Progenitor cell of endocrine pancreas (in vitro differentiated cells): ENCODE measurements around the gene ZNF490. TPM values are rescaled to one million over a fixed set of nuclear protein-coding genes. Genes with fewer than 3 reads are reported as not detected.
"Not testable (repeated sequence)": the region's sequence is repeated elsewhere in the genome, so short reads cannot be mapped to it uniquely, and the experiment has no call there.

Experiments
- DNase-seq: peaks from one replicate; pipeline ENCODE4 v3.0.0; 2021; ENCODE audit warnings: low spot score; ENCODE audit not compliant: unreplicated experiment
- H3K27ac Mint-ChIP-seq: 2 replicates; pipeline ENCODE4 v1.8.0; 2021; ENCODE audit warnings: mild to moderate bottlenecking, moderate library complexity, mixed read lengths
- H3K27me3 Mint-ChIP-seq: 2 replicates; pipeline ENCODE4 v1.8.0; 2021; ENCODE audit warnings: mixed read lengths
- H3K36me3 Mint-ChIP-seq: 2 replicates; pipeline ENCODE4 v1.8.0; 2022; ENCODE audit warnings: mixed read lengths; ENCODE audit not compliant: insufficient read depth
- H3K4me1 Mint-ChIP-seq: 2 replicates; pipeline ENCODE4 v1.8.0; 2021; ENCODE audit warnings: low read depth, mixed read lengths
- H3K4me3 Mint-ChIP-seq: 2 replicates; pipeline ENCODE4 v1.8.0; 2021; ENCODE audit warnings: low read depth, mild to moderate bottlenecking, moderate library complexity, mixed read lengths
- H3K9me3 Mint-ChIP-seq: 2 replicates; pipeline ENCODE4 v1.8.0; 2021; ENCODE audit warnings: low read depth, mixed read lengths
- total RNA-seq: library from RNA; stranded (reverse); gene quantifications from 2 replicates; pipeline ENCODE4 v1.2.1, GENCODE V29; 2021
- TF ChIP-seq, protein P1 (sequence below): fragments of 200-600 bp; sonication (generic); IDR thresholded peaks from one replicate; pipeline ENCODE4 v1.5.0; 2021; ENCODE audit warnings: antibody characterized with exemption, mild to moderate bottlenecking; ENCODE audit not compliant: unreplicated experiment

The ZNF490 gene
- total RNA-seq, 1 donor from 2014 or later, result 15.1 TPM

DNA sequence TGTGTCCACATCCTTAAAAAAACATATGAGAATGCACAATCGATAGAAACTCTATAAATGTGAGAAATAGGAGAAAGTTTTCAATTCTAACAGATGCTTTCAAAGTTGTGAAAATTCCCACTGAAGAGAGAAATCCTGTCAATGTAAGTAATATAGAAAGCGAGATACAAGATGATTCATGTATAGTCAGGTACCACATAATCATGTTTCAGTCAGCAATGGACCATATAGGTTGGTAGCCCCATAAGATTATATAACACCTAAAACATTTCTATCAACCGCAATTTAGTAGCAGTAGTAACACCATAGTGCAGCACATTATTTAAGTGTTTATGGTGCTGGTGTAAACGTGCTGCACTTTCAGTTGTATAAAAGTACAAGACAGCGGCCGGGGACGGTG lies 18.6 kb upstream of the ZNF490 start:
- H3K4me3 Mint-ChIP-seq, result no peak overlapping the region
- H3K4me1 Mint-ChIP-seq, result no peaks in the 10 kb centered on the region
- H3K36me3 Mint-ChIP-seq, result peaks cover 69% of the 10 kb centered on the region
- TF ChIP-seq, protein P1, sequence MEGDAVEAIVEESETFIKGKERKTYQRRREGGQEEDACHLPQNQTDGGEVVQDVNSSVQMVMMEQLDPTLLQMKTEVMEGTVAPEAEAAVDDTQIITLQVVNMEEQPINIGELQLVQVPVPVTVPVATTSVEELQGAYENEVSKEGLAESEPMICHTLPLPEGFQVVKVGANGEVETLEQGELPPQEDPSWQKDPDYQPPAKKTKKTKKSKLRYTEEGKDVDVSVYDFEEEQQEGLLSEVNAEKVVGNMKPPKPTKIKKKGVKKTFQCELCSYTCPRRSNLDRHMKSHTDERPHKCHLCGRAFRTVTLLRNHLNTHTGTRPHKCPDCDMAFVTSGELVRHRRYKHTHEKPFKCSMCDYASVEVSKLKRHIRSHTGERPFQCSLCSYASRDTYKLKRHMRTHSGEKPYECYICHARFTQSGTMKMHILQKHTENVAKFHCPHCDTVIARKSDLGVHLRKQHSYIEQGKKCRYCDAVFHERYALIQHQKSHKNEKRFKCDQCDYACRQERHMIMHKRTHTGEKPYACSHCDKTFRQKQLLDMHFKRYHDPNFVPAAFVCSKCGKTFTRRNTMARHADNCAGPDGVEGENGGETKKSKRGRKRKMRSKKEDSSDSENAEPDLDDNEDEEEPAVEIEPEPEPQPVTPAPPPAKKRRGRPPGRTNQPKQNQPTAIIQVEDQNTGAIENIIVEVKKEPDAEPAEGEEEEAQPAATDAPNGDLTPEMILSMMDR, result no peak
- no peak for DNase-seq
- H3K27me3 Mint-ChIP-seq, result no peaks in the 10 kb centered on the region
- H3K9me3 Mint-ChIP-seq, result peaks cover 23% of the 10 kb centered on the region
- H3K27ac Mint-ChIP-seq, result no peak overlapping the region

DNA sequence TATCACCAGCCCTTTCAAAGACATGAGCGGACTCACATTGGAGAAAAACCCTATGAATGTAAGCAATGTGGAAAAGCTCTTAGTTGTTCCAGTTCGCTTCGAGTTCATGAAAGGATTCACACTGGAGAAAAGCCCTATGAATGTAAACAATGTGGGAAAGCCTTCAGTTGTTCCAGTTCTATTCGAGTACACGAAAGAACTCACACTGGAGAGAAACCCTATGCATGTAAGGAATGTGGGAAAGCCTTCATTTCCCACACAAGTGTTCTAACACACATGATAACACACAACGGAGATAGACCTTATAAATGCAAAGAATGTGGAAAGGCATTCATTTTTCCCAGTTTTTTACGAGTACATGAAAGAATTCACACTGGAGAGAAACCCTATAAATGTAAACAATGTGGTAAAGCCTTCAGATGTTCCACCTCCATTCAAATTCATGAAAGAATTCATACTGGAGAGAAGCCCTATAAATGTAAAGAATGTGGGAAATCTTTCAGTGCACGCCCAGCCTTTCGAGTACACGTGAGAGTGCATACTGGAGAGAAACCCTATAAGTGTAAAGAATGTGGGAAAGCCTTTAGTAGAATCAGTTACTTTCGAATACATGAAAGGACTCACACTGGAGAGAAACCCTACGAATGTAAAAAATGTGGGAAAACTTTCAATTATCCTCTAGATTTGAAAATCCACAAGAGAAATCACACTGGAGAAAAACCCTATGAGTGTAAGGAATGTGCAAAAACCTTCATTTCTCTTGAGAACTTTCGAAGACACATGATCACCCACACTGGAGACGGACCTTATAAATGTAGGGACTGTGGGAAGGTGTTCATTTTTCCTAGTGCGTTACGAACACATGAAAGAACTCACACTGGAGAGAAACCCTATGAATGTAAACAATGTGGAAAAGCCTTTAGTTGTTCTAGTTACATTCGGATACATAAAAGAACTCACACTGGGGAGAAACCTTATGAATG lies 17.7 kb upstream of the ZNF490 start:
- TF ChIP-seq, protein P1, result no peak
- Mint-ChIP-seq H3K9me3 (peaks cover 26% of the 10 kb centered on the region), H3K36me3 (peaks cover 71% of the 10 kb centered on the region)

DNA sequence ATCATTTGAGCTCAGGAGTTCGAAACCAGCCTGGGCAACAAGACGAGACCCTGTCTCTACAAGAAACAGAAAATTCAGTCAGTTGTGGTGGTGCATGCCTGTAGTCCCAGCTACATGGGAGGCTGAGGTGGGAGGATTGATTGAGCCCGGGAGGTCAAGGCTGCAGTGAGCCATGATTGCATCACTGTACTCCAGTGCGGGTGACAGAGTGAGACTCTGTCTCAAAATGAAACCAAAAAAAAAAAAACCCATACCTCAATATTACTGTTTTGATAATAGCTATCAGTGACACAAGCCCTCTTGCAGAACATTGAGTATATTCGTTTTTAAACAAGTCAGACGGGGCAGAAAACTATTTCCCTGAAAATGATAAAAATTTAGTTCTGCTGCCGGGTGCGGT lies 16.3 kb upstream of the ZNF490 start:
- Mint-ChIP-seq H3K27me3 (no peaks in the 10 kb centered on the region), H3K4me1 (no peaks in the 10 kb centered on the region), H3K27ac (no peak overlapping the region), H3K4me3 (no peak overlapping the region), H3K36me3 (peaks cover 75% of the 10 kb centered on the region), H3K9me3 (peaks cover 27% of the 10 kb centered on the region)
- DNase-seq, result no peak
- TF ChIP-seq, protein P1, result no peak

More for the DNA sequence above, 17.7 kb upstream of the ZNF490 start:
- no peak for DNase-seq
- no peaks in the 10 kb centered on the region for H3K27me3 Mint-ChIP-seq
- H3K27ac Mint-ChIP-seq, result peak overlapping the region; percentile 73
- H3K4me1 Mint-ChIP-seq, result no peaks in the 10 kb centered on the region
- no peak overlapping the region for H3K4me3 Mint-ChIP-seq

DNA sequence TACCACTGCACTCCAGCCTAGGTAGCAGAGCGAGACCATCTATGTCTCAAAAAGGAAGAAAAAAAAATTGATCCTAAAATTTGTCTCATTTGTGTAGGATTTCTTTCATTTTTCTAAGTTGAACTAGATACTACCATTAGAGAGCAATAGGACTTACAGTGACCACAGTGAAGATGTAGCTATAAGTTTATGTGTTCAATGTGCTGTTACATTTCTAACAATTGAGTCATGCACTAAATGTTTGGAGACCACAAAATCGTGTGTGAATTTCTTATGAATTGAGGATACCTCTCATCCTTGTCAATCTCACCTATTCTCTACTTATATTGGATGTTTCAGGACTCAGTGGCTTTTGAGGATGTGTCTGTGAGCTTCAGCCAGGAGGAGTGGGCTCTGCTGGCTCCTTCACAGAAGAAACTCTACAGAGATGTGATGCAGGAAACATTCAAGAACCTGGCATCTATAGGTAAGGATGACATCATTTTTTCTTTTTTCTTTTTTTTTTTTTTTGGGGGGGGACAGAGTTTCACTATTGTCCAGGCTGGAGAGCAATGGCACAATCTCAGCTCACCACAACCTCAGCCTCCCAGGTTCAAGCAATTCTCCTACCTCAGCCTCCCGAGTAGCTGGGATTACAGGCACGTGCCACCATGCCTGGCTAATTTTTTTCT lies 12.9 kb upstream of the ZNF490 start:
- H3K27ac Mint-ChIP-seq, result peak overlapping the region; percentile 79
- H3K4me3 Mint-ChIP-seq, result no peak overlapping the region
- peaks cover 63% of the 10 kb centered on the region for H3K36me3 Mint-ChIP-seq
- TF ChIP-seq, protein P1, result no peak
- H3K9me3 Mint-ChIP-seq, result peaks cover 21% of the 10 kb centered on the region
- DNase-seq, result no peak
- no peaks in the 10 kb centered on the region for H3K27me3 Mint-ChIP-seq
- H3K4me1 Mint-ChIP-seq, result no peaks in the 10 kb centered on the region

DNA sequence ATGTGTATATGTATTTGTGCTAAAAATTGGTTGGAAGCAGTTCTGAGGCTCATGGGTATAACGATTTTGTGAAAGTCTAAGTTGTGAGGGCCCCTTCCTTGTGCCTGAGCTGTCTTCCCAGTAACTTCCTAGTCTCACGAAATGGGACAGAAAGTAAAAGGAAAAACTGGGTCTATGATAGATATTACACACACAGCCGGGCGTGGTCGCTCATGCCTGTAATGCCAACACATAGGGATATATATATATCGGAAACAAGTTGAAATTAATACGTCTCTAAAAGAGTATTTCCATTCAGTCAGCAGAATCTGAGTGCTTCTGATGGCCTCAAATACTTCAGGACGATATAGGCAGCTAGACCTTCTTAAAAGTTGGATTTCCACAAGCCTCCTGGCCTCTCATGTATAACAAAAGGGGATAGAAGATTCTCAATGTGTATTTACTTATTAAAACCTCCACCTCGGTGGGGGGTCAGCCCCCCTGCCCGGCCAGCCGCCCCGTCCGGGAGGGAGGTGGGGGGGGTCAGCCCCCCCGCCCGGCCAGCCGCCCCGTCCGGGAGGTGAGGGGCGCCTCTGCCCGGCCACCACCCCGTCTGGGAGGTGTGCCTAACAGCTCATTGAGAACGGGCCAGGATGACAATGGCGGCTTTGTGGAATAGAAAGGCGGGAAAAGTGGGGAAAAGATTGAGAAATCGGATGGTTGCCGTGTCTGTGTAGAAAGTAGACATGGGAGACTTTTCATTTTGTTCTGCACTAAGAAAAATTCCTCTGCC lies 10.8 kb upstream of the ZNF490 start:
- not testable (repeated sequence) for DNase-seq
- peaks cover 51% of the 10 kb centered on the region for H3K36me3 Mint-ChIP-seq

More for the DNA sequence above, 10.8 kb upstream of the ZNF490 start:
- peaks cover 12% of the 10 kb centered on the region for H3K9me3 Mint-ChIP-seq
- not testable (repeated sequence) for H3K4me3 Mint-ChIP-seq, H3K27me3 Mint-ChIP-seq, H3K4me1 Mint-ChIP-seq, H3K27ac Mint-ChIP-seq
